GM12875 (cell line): ENCODE measurements around the gene PIPOX.

Experiments
- H3K4me3 ChIP-seq: one replicate; pipeline ENCODE4 v1.5.1; 2011; ENCODE audit warnings: low read depth, low read length, control low read depth
- TF ChIP-seq, protein P1 (sequence below): IDR thresholded peaks from 2 replicates; pipeline ENCODE4 v1.5.1; 2011; ENCODE audit warnings: low read depth, mild to moderate bottlenecking, control low read depth, inconsistent platforms, low read length, moderate library complexity, borderline replicate concordance; ENCODE audit not compliant: insufficient read depth

Gene PIPOX

DNA sequence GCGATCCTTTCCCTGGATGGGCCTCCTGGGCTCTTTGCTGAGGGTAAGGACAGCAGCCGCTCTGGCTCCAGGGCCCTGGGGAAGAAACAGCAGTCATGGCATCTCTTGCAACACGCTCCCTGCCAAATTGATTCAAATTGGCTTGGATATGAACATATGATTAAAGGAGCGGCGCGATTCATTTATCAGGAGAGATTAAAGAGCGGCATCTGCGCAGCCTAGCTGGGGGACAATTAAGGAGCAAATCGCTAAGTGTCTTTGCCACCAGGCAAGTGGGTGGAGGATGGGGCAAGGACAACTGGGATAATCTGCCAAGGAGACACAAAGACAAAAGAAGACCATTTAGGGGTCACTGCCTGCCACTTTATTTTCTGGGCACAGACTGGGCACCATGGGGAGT is 27.8 kb downstream of the PIPOX start:
- TF ChIP-seq, protein P1, sequence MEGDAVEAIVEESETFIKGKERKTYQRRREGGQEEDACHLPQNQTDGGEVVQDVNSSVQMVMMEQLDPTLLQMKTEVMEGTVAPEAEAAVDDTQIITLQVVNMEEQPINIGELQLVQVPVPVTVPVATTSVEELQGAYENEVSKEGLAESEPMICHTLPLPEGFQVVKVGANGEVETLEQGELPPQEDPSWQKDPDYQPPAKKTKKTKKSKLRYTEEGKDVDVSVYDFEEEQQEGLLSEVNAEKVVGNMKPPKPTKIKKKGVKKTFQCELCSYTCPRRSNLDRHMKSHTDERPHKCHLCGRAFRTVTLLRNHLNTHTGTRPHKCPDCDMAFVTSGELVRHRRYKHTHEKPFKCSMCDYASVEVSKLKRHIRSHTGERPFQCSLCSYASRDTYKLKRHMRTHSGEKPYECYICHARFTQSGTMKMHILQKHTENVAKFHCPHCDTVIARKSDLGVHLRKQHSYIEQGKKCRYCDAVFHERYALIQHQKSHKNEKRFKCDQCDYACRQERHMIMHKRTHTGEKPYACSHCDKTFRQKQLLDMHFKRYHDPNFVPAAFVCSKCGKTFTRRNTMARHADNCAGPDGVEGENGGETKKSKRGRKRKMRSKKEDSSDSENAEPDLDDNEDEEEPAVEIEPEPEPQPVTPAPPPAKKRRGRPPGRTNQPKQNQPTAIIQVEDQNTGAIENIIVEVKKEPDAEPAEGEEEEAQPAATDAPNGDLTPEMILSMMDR = no peak
- H3K4me3 ChIP-seq = no peak overlapping the region

GRCh38 chr17:29071303-29071702 is 28.4 kb downstream of the PIPOX start:
- TF ChIP-seq, protein P1 = no peak
- H3K4me3 ChIP-seq = no peak overlapping the region

GRCh38 chr17:29073045-29073444 is 30.1 kb downstream of the PIPOX start:
- TF ChIP-seq, protein P1 = no peak
- no peak overlapping the region for H3K4me3 ChIP-seq

DNA sequence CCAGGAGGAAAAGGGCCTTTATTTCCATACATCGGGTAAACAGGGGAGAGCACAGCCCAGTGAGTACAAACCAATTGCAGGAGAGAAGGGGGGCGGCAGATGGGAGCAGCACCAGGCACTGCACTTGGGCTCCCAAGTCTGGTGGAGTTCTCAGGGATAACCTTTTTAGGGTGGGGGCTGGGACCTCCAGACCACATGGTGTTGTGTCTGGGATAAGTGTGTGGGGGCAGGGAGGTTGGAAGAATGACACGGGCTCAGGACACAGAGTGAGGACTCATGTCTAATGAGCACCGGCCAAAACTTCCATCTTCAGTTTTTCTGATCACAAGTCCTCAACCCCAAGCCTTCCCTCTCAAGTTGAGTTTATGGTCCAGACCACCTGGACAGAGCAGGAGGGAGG is 30.6 kb downstream of the PIPOX start:
- no peak overlapping the region for H3K4me3 ChIP-seq
- TF ChIP-seq, protein P1 = no peak

DNA sequence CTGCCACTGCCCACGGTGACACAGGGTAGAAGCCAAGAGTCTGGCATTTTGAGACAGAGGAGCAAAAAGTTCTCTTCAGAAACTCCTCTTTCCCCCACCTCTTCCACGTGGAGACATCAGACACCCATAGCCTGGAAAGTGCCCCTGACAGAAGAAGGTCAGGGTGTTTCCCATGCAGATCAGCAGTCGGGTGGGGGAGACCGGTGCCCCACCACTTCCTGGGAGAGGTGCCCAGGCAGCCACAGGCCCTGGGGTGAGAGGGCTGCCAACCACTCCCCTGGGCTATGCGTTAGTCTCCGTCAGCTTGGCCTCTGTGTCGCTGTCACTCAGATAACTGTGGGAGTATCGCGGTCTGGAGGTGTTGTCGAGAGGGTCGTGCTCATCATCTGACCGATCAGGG is 31.5 kb downstream of the PIPOX start:
- TF ChIP-seq, protein P1 = no peak
- H3K4me3 ChIP-seq = no peak overlapping the region

DNA sequence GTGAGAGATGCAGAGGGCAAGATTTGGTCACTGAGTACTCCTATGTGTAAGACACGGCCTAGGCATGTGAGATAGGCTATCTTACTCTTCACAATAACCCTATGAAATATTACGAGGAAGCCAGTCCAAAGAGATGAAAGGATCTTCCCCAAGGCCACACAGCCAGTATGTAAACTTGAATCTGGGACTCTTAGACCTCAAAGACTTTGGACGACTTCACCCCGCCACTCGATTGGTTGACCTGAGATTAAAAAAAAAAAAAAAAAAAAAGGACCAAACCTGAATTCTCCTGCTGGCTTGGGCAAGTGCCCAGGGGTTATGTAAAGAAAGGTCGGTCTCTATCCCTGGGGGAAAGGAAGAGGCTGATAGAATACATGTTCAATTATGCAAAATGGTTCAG is 33.1 kb downstream of the PIPOX start:
- TF ChIP-seq, protein P1 = no peak
- H3K4me3 ChIP-seq = no peak overlapping the region

DNA sequence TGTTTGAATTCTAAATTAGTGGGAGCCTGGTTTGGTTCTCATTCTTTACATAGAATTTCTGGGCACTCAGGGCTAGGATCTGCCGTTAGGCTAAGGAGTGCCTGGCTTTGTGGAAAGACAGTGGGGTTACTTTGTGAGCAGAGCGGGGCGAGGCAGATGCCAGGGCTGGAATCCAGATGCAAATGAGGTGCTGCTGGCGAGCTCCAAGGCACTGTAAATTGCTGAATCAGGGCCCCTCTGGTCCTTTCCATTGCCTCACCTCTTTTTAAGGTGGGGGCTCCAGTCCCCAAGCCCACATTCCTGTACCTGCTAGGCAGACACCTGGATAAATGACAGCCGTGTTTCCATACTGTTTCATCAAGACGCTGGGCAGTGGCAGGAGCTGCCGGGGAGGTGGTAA is 33.8 kb downstream of the PIPOX start:
- TF ChIP-seq, protein P1 = no peak
- H3K4me3 ChIP-seq = no peak overlapping the region
